Neural cell (in vitro differentiated cells): ENCODE results near the gene RTN4R. TPM values are rescaled to one million over a fixed set of nuclear protein-coding genes. Genes with fewer than 3 reads are reported as not detected.

Experiments used
- H2AFZ ChIP-seq: fragments of 200-600, 300-800 bp; sonication (generic), shearing (Covaris generic); 2 replicates; pipeline ENCODE4 v1.6.0; 2014; ENCODE audit warnings: low read depth, mild to moderate bottlenecking, antibody characterized with exemption, low read length, moderate library complexity
- H3F3A ChIP-seq: fragments of 200-600 bp; shearing (Covaris generic); 2 replicates; pipeline ENCODE4 v1.6.1; 2016; ENCODE audit warnings: mild to moderate bottlenecking, moderate library complexity, mixed read lengths, antibody characterized with exemption, low read length; ENCODE audit not compliant: insufficient read depth, poor library complexity, severe bottlenecking
- H3K27ac ChIP-seq: fragments of 200-600, 300-800 bp; sonication (generic), shearing (Covaris generic); 2 replicates; pipeline ENCODE4 v1.5.1; 2014; ENCODE audit warnings: mild to moderate bottlenecking, low read length, moderate library complexity
- H3K27me3 ChIP-seq: fragments of 300-800, 200-600 bp; sonication (generic), shearing (Covaris generic); 2 replicates; pipeline ENCODE4 v1.6.0; 2014; ENCODE audit warnings: mild to moderate bottlenecking, low read depth, low read length, moderate library complexity; ENCODE audit not compliant: insufficient read depth
- H3K36me3 ChIP-seq: fragments of 300-800, 200-600 bp; sonication (generic), shearing (Covaris generic); 2 replicates; pipeline ENCODE4 v1.5.1; 2014; ENCODE audit warnings: mild to moderate bottlenecking, antibody characterized with exemption, low read length, moderate library complexity; ENCODE audit not compliant: insufficient read depth
- H3K4me2 ChIP-seq: fragments of 300-800, 200-600 bp; sonication (generic), shearing (Covaris generic); 2 replicates; pipeline ENCODE4 v1.6.0; 2014; ENCODE audit warnings: mild to moderate bottlenecking, low read length
- H3K4me3 ChIP-seq: fragments of 300-800, 200-600 bp; sonication (generic), shearing (Covaris generic); 2 replicates; pipeline ENCODE4 v1.5.1; 2014; ENCODE audit warnings: mild to moderate bottlenecking, low read length, moderate library complexity
- H3K79me2 ChIP-seq: fragments of 200-600 bp; shearing (Covaris generic); replicated peaks from 2 replicates; pipeline ENCODE4 v1.6.0; 2014; ENCODE audit warnings: mild to moderate bottlenecking, low read length, moderate library complexity; ENCODE audit not compliant: insufficient read depth
- H3K9ac ChIP-seq: fragments of 300-800, 200-600 bp; sonication (generic), shearing (Covaris generic); 2 replicates; pipeline ENCODE4 v1.6.1; 2016; ENCODE audit warnings: mild to moderate bottlenecking, low read length, mixed read lengths
- H3K9me2 ChIP-seq: fragments of 200-600 bp; shearing (Covaris generic); 2 replicates; pipeline ENCODE4 v1.6.1; 2016; ENCODE audit warnings: mild to moderate bottlenecking, low read length, mixed read lengths; ENCODE audit not compliant: insufficient read depth
- H3K9me3 ChIP-seq: fragments of 200-600, 300-800 bp; sonication (generic), shearing (Covaris generic); 2 replicates; pipeline ENCODE4 v1.6.1; 2016; ENCODE audit warnings: mild to moderate bottlenecking, mixed run types, low read length, moderate library complexity, mixed read lengths
- H4K20me1 ChIP-seq: fragments of 200-600 bp; shearing (Covaris generic); 2 replicates; pipeline ENCODE4 v1.6.1; 2016; ENCODE audit warnings: mild to moderate bottlenecking, mixed run types; ENCODE audit not compliant: insufficient read depth
- CTCF ChIP-seq: fragments of 450-650 bp; IDR thresholded peaks from 2 replicates; pipeline ENCODE4 v1.5.1; 2014; ENCODE audit warnings: antibody characterized with exemption, mild to moderate bottlenecking, moderate library complexity; ENCODE audit not compliant: poor library complexity, severe bottlenecking
- EP300 ChIP-seq: fragments of 450-650 bp; conservative IDR thresholded peaks from 2 replicates; pipeline ENCODE4 v1.6.1; 2014; ENCODE audit warnings: antibody characterized with exemption, mild to moderate bottlenecking, moderate library complexity; ENCODE audit not compliant: poor library complexity, severe bottlenecking
- EZH2 ChIP-seq: fragments of 200-600, 300-800 bp; shearing (Covaris generic), sonication (generic); IDR thresholded peaks from 2 replicates; pipeline ENCODE4 v1.6.1; 2014; ENCODE audit warnings: antibody characterized with exemption, low read length, borderline replicate concordance, mild to moderate bottlenecking; ENCODE audit not compliant: insufficient read depth, poor library complexity, severe bottlenecking
- MXI1 ChIP-seq: fragments of 450-650 bp; conservative IDR thresholded peaks from 2 replicates; pipeline ENCODE4 v1.6.1; 2014; ENCODE audit warnings: antibody characterized with exemption, mild to moderate bottlenecking; ENCODE audit not compliant: poor library complexity, severe bottlenecking
- POLR2AphosphoS5 ChIP-seq: IDR thresholded peaks from 2 replicates; pipeline ENCODE4 v1.6.1; 2012
- RAD21 ChIP-seq: fragments of 450-650 bp; conservative IDR thresholded peaks from 2 replicates; pipeline ENCODE4 v1.6.1; 2014; ENCODE audit warnings: antibody characterized with exemption, mild to moderate bottlenecking, moderate library complexity
- SMC3 ChIP-seq: fragments of 450-650 bp; conservative IDR thresholded peaks from 2 replicates; pipeline ENCODE4 v1.6.1; 2014; ENCODE audit warnings: antibody characterized with exemption, mild to moderate bottlenecking, moderate library complexity; ENCODE audit not compliant: poor library complexity
- TAF1 ChIP-seq: IDR thresholded peaks from 2 replicates; pipeline ENCODE4 v1.6.1; 2012; ENCODE audit warnings: low read depth
- polyA plus RNA-seq: library from polyadenylated mRNA; depleted of rRNA; stranded (reverse); fragments of >200 nt; gene quantifications from 2 replicates; pipeline ENCODE4 v1.2.3, GENCODE V29; 2014
- TF ChIP-seq, protein P1 (sequence below): IDR thresholded peaks from 2 replicates; pipeline ENCODE4 v1.6.1; 2012; ENCODE audit warnings: borderline replicate concordance

RTN4R gene
- polyA plus RNA-seq, 1 donor from 2014 or later = 13.6 TPM

- Histone ChIP-seq H4K20me1 (no peaks in the 10 kb centered on the region), H3K9me3 (no peaks in the 10 kb centered on the region), H3K4me3 (no peak overlapping the region), H3F3A (no peaks in the 10 kb centered on the region), H3K79me2 (no peaks in the 10 kb centered on the region), H3K9me2 (no peaks in the 10 kb centered on the region), H3K9ac (no peak overlapping the region), H3K27me3 (peaks cover 3% of the 10 kb centered on the region), H3K4me2 (no peak overlapping the region), H3K36me3 (no peaks in the 10 kb centered on the region), H2AFZ (no peak overlapping the region), H3K27ac (no peak overlapping the region)
- TF ChIP-seq SMC3 = no peak
- TF ChIP-seq RAD21 = no peak
- no peak for TF ChIP-seq TAF1
- TF ChIP-seq MXI1 = no peak
- TF ChIP-seq EZH2 = no peak
- TF ChIP-seq, protein P1, sequence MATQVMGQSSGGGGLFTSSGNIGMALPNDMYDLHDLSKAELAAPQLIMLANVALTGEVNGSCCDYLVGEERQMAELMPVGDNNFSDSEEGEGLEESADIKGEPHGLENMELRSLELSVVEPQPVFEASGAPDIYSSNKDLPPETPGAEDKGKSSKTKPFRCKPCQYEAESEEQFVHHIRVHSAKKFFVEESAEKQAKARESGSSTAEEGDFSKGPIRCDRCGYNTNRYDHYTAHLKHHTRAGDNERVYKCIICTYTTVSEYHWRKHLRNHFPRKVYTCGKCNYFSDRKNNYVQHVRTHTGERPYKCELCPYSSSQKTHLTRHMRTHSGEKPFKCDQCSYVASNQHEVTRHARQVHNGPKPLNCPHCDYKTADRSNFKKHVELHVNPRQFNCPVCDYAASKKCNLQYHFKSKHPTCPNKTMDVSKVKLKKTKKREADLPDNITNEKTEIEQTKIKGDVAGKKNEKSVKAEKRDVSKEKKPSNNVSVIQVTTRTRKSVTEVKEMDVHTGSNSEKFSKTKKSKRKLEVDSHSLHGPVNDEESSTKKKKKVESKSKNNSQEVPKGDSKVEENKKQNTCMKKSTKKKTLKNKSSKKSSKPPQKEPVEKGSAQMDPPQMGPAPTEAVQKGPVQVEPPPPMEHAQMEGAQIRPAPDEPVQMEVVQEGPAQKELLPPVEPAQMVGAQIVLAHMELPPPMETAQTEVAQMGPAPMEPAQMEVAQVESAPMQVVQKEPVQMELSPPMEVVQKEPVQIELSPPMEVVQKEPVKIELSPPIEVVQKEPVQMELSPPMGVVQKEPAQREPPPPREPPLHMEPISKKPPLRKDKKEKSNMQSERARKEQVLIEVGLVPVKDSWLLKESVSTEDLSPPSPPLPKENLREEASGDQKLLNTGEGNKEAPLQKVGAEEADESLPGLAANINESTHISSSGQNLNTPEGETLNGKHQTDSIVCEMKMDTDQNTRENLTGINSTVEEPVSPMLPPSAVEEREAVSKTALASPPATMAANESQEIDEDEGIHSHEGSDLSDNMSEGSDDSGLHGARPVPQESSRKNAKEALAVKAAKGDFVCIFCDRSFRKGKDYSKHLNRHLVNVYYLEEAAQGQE = no peak
- no peak for TF ChIP-seq CTCF
- TF ChIP-seq POLR2AphosphoS5 = no peak
- TF ChIP-seq EP300 = no peak
Observed at GRCh38 chr22:20205964-20206708, 62.0 kb downstream of the RTN4R start.

DNA sequence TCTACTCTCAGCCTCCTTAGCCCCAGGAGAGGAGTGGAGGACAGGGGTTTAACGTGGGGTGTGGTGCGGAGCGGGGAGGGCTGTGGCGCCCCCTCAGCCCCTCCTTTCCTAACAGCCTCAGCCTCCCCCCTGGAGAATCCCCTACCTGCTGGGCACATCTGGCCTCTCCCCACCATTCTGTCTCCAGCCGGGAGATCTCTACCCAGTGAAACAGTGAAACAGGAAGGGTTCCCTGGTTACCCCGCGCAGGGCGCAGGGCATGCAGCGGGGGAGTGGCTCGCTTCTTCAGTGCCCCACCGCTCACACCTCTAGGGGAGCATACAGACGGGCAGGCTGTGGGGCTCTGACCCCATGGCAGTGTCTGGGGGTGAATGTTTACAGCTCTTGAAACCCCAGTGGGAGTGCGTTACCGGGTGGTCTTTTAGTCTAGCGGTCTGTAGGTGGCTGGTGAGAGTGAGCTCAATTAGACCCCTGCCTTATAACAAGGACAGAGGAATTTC is 62.6 kb downstream of the RTN4R start:
- TF ChIP-seq MXI1 (no peak), EP300 (no peak), CTCF (no peak), TAF1 (no peak)
- TF ChIP-seq, protein P1 = no peak
- Histone ChIP-seq H3K4me2 (no peak overlapping the region), H3K27me3 (peaks cover 3% of the 10 kb centered on the region), H3K9ac (no peak overlapping the region), H4K20me1 (no peaks in the 10 kb centered on the region), H2AFZ (no peak overlapping the region), H3K4me3 (no peak overlapping the region), H3K9me3 (no peaks in the 10 kb centered on the region), H3F3A (no peaks in the 10 kb centered on the region), H3K9me2 (no peaks in the 10 kb centered on the region), H3K27ac (no peak overlapping the region), H3K79me2 (no peaks in the 10 kb centered on the region), H3K36me3 (no peaks in the 10 kb centered on the region)
